ENCODE measurements around the gene MTMR4. TPM values are rescaled to one million over a fixed set of nuclear protein-coding genes. Genes with fewer than 3 reads are reported as not detected.
"Not testable (repeated sequence)": the region's sequence is repeated elsewhere in the genome, so short reads cannot be mapped to it uniquely, and the experiment has no call there.

MTMR4 gene
- polyA plus RNA-seq, 1 donor, result 70.3 TPM

DNA sequence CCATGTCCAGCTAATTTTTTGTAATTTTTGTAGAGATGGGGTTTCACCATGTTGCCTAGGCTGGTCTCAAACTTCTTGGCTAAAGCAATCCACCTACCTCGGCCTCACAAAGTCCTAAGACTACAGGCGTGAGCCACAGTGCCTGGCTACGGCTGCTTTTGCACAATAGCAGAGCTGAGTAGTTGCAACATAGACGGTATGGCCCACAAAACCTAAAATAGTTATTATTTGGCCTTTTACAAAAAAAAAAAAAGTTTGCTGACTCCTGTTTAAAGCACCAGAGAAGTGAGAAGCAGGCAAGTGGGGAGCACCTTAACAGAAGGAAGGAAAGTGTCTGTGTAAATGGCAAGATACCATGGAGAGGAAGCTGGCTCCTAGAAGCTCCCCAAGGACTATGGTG, 20.9 kb downstream of the MTMR4 start:
- H3K27me3 ChIP-seq (ENCODE audit: control insufficient read depth, insufficient read depth, low read length), result no peaks in the 10 kb centered on the region
- H3K36me3 ChIP-seq (ENCODE audit: control insufficient read depth, insufficient read depth, low read length), result peaks cover 88% of the 10 kb centered on the region
- DNase-seq, result no peak
- no peaks in the 10 kb centered on the region for H3K9me3 ChIP-seq (ENCODE audit: control insufficient read depth, low read depth, low read length)
- WGBS (ENCODE audit: insufficient coverage, low lambda C conversion rate), result no CpG with 5 or more reads among the region's 4 CpGs
- H3K27ac ChIP-seq (ENCODE audit: low read length), result no peak overlapping the region
- no peak overlapping the region for H3K4me3 ChIP-seq (ENCODE audit: low read length)
- no peaks in the 10 kb centered on the region for H3K4me1 ChIP-seq (ENCODE audit: control insufficient read depth, insufficient read depth, low read length)

DNA sequence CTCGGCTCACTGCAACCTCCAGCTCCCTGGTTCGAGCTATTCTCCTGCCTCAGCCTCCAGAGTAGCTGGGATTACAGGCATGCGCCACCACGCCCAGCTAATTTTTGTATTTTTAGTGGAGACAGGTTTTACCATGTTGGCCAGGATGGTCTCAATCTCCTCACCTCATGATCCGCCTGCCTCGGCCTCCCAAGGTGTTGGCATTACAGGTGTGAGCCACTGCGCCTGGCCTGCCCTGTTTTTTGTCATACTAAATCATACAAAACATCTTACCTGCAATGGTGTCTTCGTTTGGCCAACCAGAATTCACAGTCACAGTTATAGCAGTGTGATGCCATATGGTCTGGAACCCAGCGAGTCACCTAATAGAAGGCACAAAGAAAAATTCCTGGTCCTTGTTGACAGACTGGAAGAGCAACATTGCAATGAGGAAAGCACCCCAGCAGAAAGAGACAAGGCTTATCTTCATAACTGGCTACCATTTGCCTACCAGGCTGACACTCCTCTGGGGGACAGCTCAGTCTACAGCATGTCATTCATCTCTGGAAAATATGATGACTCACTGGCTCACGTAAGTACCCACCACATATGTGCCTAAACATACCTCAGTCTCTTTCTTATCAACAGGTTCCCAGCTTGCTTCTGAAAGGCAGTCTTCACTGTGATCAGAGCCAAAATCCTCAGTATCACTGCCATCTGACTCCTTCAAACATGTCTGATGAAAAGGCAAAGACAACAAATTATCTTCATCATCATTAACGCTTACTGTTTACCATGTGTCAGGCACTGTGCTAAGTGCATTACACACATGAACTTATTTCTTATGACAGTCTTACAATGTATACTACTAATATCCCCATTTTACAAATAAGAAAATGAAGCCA, 22.0 kb downstream of the MTMR4 start:
- no peak overlapping the region for H3K4me3 ChIP-seq (ENCODE audit: low read length)
- H3K9me3 ChIP-seq (ENCODE audit: control insufficient read depth, low read depth, low read length), result peaks cover 6% of the 10 kb centered on the region
- no peak for DNase-seq
- WGBS (ENCODE audit: insufficient coverage, low lambda C conversion rate), result no CpG with 5 or more reads among the region's 11 CpGs
- H3K27me3 ChIP-seq (ENCODE audit: control insufficient read depth, insufficient read depth, low read length), result no peaks in the 10 kb centered on the region
- no peak overlapping the region for H3K27ac ChIP-seq (ENCODE audit: low read length)
- no peaks in the 10 kb centered on the region for H3K4me1 ChIP-seq (ENCODE audit: control insufficient read depth, insufficient read depth, low read length)
- H3K36me3 ChIP-seq (ENCODE audit: control insufficient read depth, insufficient read depth, low read length), result peaks cover 81% of the 10 kb centered on the region

DNA sequence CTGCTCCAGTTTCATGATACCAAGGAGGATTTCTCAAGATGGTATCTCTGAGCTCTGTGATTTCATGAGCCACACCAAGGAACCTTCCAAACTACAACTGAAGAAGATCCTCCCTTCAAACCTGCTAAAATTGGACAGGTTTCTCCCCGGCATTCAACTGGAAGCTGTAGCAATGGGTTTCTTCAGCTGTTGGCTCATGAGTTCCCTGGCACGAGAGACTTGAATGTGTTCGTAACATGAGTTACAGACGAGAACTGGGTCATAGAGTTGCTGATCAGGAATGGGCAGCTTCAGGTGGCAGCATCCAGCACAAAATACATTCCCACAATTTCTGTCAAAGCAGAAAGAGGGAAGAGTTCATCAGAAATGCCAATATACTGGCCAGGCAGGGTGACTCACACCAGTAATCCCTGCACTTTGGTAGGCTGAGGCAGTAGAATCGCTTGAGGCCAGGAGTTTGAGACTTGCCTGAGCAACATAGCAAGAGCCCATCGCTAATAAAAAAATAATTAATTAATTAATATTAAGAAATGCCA, 22.9 kb downstream of the MTMR4 start:
- Histone ChIP-seq H3K9me3 (ENCODE audit: control insufficient read depth, low read depth, low read length) (peaks cover 9% of the 10 kb centered on the region), H3K4me1 (ENCODE audit: control insufficient read depth, insufficient read depth, low read length) (no peaks in the 10 kb centered on the region), H3K27ac (ENCODE audit: low read length) (no peak overlapping the region), H3K36me3 (ENCODE audit: control insufficient read depth, insufficient read depth, low read length) (peaks cover 72% of the 10 kb centered on the region), H3K4me3 (ENCODE audit: low read length) (no peak overlapping the region), H3K27me3 (ENCODE audit: control insufficient read depth, insufficient read depth, low read length) (no peaks in the 10 kb centered on the region)
- no peak for DNase-seq
- WGBS (ENCODE audit: insufficient coverage, low lambda C conversion rate), result no CpG with 5 or more reads among the region's 6 CpGs

DNA sequence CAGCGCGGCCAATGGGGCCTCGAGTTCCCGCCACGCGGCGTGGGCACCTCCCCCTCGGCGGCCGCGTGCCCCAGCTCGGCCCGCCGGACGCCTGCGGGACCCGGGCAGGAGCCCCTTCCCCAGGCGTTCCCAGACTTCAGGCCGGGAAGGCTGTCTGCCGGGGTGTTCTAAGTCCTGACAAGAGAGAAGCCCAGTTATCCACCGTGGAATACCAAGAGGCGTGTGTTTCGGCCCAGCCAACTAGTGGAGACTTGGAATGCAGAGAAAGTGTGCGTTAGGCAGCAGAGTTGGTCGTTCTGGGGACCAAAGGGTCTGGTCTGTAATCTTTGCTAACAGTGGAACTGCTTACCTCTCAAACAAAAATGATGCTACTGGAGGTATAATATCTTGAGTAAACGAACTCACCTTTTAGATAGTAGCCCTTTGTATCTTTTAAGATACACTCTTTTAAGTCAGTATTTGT, 26.0 kb downstream of the MTMR4 start:
- no peak overlapping the region for H3K27ac ChIP-seq (ENCODE audit: low read length)
- H3K4me1 ChIP-seq (ENCODE audit: control insufficient read depth, insufficient read depth, low read length), result peaks cover 2% of the 10 kb centered on the region
- no peaks in the 10 kb centered on the region for H3K27me3 ChIP-seq (ENCODE audit: control insufficient read depth, insufficient read depth, low read length)
- 79% methylated on average over 3 of the region's 26 CpGs for WGBS (ENCODE audit: insufficient coverage, low lambda C conversion rate)
- H3K4me3 ChIP-seq (ENCODE audit: low read length), result no peak overlapping the region
- DNase-seq, result no peak
- H3K9me3 ChIP-seq (ENCODE audit: control insufficient read depth, low read depth, low read length), result peaks cover 9% of the 10 kb centered on the region
- peaks cover 43% of the 10 kb centered on the region for H3K36me3 ChIP-seq (ENCODE audit: control insufficient read depth, insufficient read depth, low read length)

DNA sequence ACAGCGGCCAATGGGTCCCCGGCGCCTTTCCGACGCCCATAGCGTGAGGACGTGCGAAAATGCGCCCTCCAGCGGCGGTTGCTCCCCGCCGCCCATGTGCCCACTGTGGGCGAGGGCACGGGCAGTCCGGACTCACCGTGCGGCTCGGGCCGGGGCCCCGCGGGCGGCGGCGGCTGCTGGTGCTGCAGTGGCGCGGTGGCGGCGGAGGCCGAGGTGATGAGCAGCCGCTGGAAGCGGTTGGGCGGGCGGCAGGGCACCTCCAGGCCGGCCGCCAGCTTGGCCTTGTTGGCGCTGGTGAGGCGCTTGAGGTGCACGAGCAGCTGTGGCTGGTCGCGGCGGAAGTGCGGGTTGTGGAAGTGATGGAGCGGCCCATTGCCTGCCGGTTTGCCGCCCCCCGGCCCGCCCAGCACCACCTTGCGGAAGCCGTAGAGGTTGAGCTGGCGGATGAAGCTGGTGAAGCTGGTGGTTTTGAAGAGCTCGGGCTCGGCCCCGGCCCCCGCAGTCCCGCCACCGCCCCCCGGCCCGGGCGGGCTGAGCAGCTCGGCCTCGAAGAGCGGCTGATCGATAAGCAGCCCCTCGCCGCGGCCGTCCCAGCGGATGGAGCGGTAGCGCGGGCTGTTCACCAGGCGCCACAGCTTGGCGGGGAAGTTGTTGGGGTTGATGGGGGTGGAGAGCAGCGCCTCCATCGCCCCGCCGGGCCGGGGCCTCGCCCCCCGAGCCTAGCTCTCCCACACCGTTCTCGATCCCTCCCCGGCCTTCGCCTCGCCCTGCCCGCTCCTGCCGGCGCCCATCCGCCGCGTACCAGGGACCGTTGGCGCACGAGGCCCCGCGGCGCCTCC, 26.6 kb downstream of the MTMR4 start, which contains the start of gene HSF5:
HSF5 (minus strand) TSS at position 820 of the 839 bp plus-strand sequence; CDS start at position 686, 134 bp downstream.
- Histone ChIP-seq H3K27ac (ENCODE audit: low read length) (no peak within 1 kb of the TSS), H3K9me3 (ENCODE audit: control insufficient read depth, low read depth, low read length) (peaks cover 9% of the 10 kb centered on the region), H3K4me3 (ENCODE audit: low read length) (no peak within 1 kb of the TSS), H3K4me1 (ENCODE audit: control insufficient read depth, insufficient read depth, low read length) (peaks cover 2% of the 10 kb centered on the region), H3K36me3 (ENCODE audit: control insufficient read depth, insufficient read depth, low read length) (peaks cover 36% of the 10 kb centered on the region), H3K27me3 (ENCODE audit: control insufficient read depth, insufficient read depth, low read length) (no peaks in the 10 kb centered on the region)
- WGBS (ENCODE audit: insufficient coverage, low lambda C conversion rate), result no CpG with 5 or more reads among the region's 98 CpGs
- DNase-seq, result no peak

DNA sequence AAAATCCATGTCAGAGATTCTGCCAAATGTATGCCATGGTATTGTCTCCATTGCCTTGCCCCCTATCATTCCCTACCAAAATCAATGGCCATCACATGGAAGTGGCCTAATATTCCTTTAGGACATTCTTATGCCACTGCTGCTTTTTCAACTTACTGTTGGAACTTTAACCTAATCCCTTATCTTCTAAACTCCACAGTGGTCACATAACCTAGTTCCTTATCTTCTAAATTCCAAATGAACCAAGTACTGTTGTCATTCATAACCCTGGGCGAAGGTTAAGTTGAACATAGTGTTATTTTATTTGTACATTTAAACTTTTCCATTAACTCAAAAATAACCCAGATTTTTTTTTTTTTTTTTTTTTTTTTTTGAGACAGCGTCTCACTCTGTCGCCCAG, 29.8 kb downstream of the MTMR4 start:
- Histone ChIP-seq H3K27me3 (ENCODE audit: control insufficient read depth, insufficient read depth, low read length) (no peaks in the 10 kb centered on the region), H3K4me3 (ENCODE audit: low read length) (no peak overlapping the region), H3K9me3 (ENCODE audit: control insufficient read depth, low read depth, low read length) (peaks cover 9% of the 10 kb centered on the region), H3K27ac (ENCODE audit: low read length) (no peak overlapping the region), H3K36me3 (ENCODE audit: control insufficient read depth, insufficient read depth, low read length) (peaks cover 10% of the 10 kb centered on the region), H3K4me1 (ENCODE audit: control insufficient read depth, insufficient read depth, low read length) (peaks cover 2% of the 10 kb centered on the region)
- peak in 1 of 2 donors; percentile 37 for DNase-seq
- no CpG with 5 or more reads among the region's 3 CpGs for WGBS (ENCODE audit: insufficient coverage, low lambda C conversion rate)

DNA sequence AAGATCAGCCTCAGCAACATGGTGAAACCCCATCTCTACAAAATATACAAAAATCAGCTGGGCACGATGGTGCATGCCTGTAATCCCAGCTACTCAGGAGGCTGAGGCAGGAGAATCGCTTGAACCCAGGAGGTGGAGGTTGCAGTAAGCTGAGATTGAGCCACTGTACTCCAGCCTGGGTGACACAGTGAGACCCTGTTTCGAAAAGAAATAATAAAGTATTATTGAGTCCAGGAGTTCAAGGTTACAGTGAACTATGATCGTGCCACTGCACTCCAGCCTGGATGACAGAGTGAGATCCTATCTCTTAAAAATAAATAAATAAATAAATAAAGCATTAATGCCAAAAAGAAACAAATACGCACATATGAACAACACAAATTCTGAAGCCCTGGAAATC, 32.6 kb downstream of the MTMR4 start:
- H3K4me3 ChIP-seq (ENCODE audit: low read length); H3K36me3 ChIP-seq (ENCODE audit: control insufficient read depth, insufficient read depth, low read length); H3K27me3 ChIP-seq (ENCODE audit: control insufficient read depth, insufficient read depth, low read length); H3K4me1 ChIP-seq (ENCODE audit: control insufficient read depth, insufficient read depth, low read length); H3K9me3 ChIP-seq (ENCODE audit: control insufficient read depth, low read depth, low read length); DNase-seq; H3K27ac ChIP-seq (ENCODE audit: low read length): not testable (repeated sequence)
- no CpG with 5 or more reads among the region's 5 CpGs for WGBS (ENCODE audit: insufficient coverage, low lambda C conversion rate)

DNA sequence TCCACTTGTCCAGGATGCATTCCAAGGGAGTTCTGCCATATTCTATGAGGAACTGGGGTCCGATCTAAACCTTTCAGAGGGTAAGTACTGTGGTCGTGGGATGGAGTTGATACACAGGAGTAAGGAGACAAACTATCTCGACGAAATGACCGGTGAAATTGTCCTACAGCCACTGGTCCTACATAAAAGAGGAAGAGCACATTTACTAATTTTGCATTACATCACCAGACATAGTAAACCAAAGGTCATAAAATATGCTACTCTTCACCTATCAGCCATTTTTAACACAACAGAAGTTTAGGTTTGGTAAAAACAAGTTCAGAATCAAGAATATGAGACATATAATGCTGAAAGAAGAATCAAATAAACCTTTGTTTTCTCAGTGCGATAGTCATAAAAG, 34.3 kb downstream of the MTMR4 start:
- H3K36me3 ChIP-seq (ENCODE audit: control insufficient read depth, insufficient read depth, low read length), result no peaks in the 10 kb centered on the region
- 0% methylated on average over 1 of the region's 6 CpGs for WGBS (ENCODE audit: insufficient coverage, low lambda C conversion rate)
- H3K4me3 ChIP-seq (ENCODE audit: low read length), result no peak overlapping the region
- H3K4me1 ChIP-seq (ENCODE audit: control insufficient read depth, insufficient read depth, low read length), result no peaks in the 10 kb centered on the region
- H3K9me3 ChIP-seq (ENCODE audit: control insufficient read depth, low read depth, low read length), result no peaks in the 10 kb centered on the region
- no peak overlapping the region for H3K27ac ChIP-seq (ENCODE audit: low read length)
- H3K27me3 ChIP-seq (ENCODE audit: control insufficient read depth, insufficient read depth, low read length), result no peaks in the 10 kb centered on the region
- DNase-seq, result no peak

DNA sequence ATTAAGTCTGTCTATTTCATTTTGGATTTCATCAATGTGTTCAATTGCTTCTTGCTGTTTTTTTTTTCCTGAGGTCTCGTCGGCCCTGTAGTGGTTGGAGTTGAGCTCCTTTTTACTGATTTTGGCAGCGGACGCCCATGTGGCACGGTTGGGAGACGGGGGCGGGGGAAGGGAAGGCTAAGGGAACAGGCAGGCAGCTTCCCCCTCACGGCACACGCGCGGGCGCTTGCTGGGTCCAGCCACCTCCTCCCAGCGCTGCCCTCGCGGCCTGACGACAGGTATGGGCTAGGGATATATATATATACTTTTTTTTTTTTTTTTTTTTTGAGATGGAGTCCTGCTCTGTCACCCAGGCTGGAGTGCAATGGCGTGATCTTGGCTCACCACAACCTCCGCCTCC, 37.6 kb downstream of the MTMR4 start:
- Histone ChIP-seq H3K4me1 (ENCODE audit: control insufficient read depth, insufficient read depth, low read length) (no peaks in the 10 kb centered on the region), H3K36me3 (ENCODE audit: control insufficient read depth, insufficient read depth, low read length) (no peaks in the 10 kb centered on the region), H3K9me3 (ENCODE audit: control insufficient read depth, low read depth, low read length) (no peaks in the 10 kb centered on the region), H3K27me3 (ENCODE audit: control insufficient read depth, insufficient read depth, low read length) (no peaks in the 10 kb centered on the region), H3K27ac (ENCODE audit: low read length) (no peak overlapping the region), H3K4me3 (ENCODE audit: low read length) (no peak overlapping the region)
- DNase-seq, result no peak
- 81% methylated on average over 4 of the region's 18 CpGs for WGBS (ENCODE audit: insufficient coverage, low lambda C conversion rate)

DNA sequence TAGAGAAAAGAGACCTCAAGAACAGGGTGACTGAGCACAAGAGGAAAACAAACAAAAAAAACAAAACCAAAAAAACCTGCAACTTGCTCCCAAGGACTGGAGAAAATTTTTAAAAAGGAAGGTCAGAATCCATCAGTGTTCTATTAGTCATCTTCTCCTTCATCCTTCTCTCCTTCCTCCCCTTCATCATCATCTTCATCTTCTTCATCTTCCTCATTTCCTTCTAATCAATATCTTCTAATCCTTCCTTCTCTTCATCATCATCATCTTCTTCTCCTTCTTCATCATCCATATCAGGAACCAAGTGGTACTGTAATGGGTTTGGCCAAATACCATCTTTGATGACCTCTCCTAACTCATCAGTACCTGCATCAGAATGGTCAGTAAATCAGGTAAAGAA, 38.5 kb downstream of the MTMR4 start:
- H3K27me3 ChIP-seq (ENCODE audit: control insufficient read depth, insufficient read depth, low read length), result no peaks in the 10 kb centered on the region
- DNase-seq, result no peak
- no peaks in the 10 kb centered on the region for H3K4me1 ChIP-seq (ENCODE audit: control insufficient read depth, insufficient read depth, low read length)
- no peaks in the 10 kb centered on the region for H3K36me3 ChIP-seq (ENCODE audit: control insufficient read depth, insufficient read depth, low read length)
- no peak overlapping the region for H3K4me3 ChIP-seq (ENCODE audit: low read length)
- no peaks in the 10 kb centered on the region for H3K9me3 ChIP-seq (ENCODE audit: control insufficient read depth, low read depth, low read length)
- H3K27ac ChIP-seq (ENCODE audit: low read length), result no peak overlapping the region
